ENCODE data around the gene PERM1.
"Not testable (repeated sequence)": the region's sequence is repeated elsewhere in the genome, so short reads cannot be mapped to it uniquely, and the experiment has no call there.

PERM1 gene

GRCh38 chr1:963301-963651, 18.6 kb downstream of the PERM1 start:
- DNase-seq: no peak

DNA sequence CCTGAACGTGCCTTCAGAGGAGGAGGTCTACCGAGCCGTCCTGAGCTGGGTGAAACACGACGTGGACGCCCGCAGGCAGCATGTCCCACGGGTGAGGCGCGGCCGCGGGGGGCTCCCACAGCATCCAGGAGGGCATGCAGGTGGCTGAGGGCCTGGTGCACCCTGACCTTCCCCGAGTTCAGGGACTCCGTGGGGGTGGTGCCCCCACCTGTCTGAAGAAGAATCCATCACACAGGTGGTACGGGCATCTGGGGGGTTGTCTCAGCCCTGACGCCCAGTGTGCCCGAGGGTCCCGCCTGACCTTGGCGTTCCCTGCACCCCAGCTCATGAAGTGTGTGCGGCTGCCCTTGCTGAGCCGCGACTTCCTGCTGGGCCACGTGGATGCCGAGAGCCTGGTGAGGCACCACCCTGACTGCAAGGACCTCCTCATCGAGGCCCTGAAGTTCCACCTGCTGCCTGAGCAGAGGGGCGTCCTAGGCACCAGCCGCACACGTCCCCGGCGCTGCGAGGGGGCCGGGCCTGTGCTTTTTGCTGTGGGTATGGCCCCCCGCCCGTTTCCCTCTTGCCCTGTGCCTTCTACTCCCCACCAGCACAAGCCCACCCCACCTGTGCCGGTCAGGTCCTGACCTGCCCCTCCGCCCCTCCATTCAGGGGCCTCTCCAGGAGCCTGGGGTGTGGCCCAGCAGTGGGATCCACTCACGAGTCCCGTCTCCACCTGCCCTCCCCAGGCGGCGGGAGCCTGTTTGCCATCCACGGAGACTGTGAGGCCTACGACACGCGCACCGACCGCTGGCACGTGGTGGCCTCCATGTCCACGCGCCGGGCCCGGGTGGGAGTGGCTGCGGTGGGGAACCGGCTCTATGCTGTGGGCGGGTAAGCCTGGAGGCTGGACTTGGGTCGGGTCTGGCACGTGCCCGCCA, 19.3 kb downstream of the PERM1 start:
- no peak for DNase-seq

- DNase-seq: no peak
Observed at GRCh38 chr1:961132-961669, 20.7 kb downstream of the PERM1 start.

GRCh38 chr1:960363-961131, 21.3 kb downstream of the PERM1 start, which contains the start of gene KLHL17:
Gene KLHL17 (plus strand): TSS chr1:960584. CDS start chr1:960694, 110 bp downstream.
- DNase-seq: peak; percentile 34 to 48

- no peak for DNase-seq
Observed at GRCh38 chr1:959731-960362, 22.0 kb downstream of the PERM1 start.

DNA sequence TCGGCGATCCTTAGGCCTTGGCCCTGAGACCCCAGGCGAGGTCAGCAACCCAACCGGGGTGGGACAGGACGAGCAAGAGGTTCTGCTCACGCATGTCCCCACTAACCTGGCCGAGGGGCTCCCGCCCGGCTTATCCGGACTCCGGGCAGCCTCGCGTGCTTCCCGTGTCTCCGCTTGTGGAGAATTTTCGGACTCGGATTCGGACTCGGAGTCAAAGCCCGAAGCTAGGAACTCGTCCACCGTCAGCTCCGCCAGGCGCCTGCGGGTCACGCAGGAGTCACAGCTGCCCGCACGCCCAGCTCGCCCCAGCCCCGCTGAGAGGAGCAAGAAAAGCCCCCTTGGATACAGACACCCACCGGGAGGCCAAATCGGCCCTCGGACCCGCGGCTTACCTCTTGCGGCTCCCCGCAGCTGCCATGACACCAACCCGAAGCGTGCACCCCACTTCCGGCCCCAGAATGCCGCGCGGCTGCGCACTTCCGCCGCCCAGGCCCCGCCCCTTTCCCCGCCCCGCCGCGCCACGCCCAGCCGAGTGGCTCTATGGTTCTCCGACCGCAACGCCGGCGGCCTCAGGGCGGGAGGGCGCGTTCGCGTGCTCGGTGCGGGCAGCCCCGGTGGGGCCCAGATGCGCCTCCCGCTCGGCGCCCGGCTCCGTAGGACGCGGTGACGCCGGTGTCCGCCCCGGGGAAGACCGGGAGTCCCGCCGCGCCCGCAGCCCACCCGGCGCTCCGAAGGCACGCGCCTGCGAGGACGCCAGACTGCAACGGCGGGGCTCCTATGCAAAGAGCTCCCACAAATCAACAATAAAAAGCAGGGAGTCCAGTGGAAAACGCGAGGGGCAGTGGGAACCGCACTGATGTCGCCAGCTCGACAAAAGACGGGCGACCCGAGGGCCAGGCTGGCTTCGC, 22.8 kb downstream of the PERM1 start, which contains the start of gene NOC2L:
NOC2L (minus strand) TSS at position 434 of the 908 bp plus-strand sequence; CDS start at position 418, 16 bp downstream.
- DNase-seq: peak; percentile 76 to 79

- no peak for DNase-seq
Observed at GRCh38 chr1:956636-957035, 25.3 kb downstream of the PERM1 start.

- no peak for DNase-seq
Observed at GRCh38 chr1:955474-955873, 26.4 kb downstream of the PERM1 start.

DNA sequence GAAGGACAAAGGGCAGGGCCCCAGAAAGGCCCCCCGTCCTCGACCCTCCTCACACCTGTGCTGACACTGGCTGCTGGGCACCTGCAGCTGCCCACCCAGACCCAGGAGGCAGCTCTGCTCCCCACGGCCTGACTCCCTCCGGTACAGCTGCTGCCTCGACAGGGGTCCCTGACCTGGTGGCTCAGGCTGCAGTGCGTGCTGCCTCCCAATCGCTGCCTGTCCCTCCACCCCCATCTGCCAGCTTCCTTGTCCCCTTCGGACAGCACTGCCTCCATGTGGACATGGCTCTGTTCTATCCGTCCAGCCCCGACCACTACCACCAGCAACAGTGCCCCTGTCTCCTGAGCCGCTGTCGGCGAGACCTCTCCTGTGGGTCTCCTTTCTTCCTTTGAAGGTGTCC, 27.0 kb downstream of the PERM1 start:
- DNase-seq: no peak

GRCh38 chr1:953524-954320, 28.2 kb downstream of the PERM1 start:
- no peak for DNase-seq

DNA sequence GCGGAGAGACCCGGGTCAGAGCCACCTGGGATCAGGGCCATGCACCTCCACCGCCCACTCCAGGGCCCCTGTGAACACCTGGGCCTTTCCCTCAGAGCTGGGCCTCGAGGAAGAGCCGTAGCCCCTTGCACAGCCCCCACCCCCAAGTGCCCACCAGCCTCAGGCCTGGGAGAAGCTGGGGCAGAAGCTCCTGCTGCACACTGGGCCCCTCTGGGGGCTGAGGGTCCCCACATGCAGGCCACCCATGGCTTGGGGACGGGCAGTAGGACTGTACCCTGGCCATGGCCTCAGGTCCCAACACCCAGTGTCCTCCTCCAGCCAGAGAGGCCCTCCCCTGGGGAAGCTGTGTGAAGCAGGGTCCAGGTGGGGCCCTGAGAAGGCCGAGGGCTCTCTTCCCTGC, 29.3 kb downstream of the PERM1 start:
- DNase-seq: no peak

GRCh38 chr1:952201-952600, 29.7 kb downstream of the PERM1 start:
- DNase-seq: no peak

DNA sequence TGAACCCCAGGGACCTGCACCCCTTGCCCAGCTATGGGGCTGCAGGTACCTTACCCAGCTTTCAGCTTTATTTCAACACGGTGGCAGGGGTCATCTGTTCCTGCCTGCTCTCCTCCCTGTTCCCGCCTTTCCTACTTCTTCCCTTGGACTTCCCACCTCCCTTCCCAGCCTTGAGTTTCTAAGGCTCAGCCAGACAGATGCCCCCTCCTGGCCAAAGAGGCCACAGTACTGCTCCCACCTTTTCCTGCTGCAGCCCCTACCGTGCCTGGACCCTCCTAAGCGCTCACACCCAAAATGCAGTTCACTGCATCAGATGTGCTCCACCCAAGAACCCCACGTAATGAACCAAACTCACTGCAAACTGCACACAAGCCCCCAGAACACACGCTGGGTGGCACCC, 30.5 kb downstream of the PERM1 start:
- DNase-seq: no peak

GRCh38 chr1:950881-951280, 31.0 kb downstream of the PERM1 start:
- no peak for DNase-seq

GRCh38 chr1:950268-950667, 31.6 kb downstream of the PERM1 start:
- DNase-seq: no peak

DNA sequence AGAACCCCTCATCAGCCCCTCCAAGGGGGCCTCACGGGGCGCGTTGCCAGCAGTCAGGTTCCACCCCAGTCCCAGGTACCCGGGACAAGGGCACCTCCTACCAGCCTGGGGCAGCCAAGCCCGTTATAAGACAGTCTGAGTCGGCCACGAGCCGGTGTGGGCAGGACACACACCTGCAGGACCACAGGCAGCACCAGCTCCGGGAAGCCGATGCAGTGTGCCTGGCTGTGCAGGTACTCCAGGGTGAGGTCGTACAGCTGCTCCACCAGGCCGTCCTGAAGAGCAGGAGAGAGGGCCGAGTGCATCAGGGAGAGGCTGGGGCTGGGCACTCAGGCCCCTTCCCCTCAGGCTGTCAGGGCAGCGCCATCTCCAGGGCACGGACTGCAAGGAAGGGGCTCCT, 33.9 kb downstream of the PERM1 start:
- no peak for DNase-seq

DNA sequence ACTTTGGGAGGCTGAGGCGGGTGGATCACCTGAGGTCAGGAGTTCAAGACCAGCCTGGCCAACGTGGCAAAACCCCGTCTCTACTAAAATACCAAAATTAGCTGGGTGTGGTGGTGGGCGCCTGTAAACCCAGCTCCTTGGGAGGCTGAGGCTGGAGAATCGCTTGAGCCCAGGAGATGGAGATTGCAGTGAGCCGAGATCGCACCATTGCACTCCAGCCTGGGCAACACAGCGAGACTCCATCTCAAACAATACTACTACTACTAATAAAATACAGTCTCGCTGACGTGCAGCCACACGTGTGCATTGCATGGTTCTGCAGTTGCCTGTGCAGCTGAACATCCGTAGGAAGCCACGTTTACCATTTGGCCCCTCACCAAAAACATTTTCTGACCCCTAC, 35.1 kb downstream of the PERM1 start:
- DNase-seq: not testable (repeated sequence)

DNA sequence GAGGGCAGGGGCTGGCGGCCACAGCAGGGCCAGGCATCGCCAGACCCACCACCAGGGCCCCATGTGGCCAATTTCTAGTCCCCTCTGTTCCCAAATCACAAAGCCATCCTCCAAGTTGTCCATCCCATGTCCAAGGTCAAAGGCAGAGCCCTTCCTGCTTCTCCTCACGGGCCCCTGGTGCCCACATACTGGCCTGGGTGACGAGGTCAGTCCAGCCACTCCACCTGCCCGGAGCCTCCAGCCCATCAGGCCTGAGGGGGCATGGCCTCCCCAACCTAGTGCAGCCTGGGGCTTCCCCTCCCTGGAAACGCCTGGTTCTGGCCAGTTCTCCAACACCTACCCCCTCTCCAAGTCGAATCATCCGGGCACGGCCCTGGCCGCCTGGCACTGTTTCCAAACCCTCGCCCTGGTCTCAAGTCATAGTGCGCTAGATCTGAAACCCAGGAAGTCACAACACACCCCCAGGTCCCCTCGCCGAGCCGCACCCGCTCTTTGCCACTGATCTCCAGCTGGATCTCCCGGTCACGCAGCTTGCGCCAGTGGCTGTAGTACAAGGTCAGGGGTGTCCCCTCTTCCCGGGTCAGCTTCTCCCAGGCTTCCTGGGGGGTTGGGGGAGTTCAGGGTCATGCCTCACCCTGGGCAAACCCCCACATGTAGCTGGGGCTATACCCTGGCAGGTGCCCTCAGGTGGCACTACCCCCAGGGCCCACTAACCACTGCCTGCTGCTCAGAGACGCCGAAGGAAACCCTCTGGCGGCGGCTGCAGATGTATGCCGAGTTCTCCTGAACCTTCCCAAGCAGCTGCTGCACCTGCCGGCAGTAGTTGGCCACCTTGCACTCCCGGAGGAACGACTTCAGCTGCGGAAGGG, 36.0 kb downstream of the PERM1 start:
- no peak for DNase-seq

- DNase-seq: no peak
Observed at GRCh38 chr1:944341-945325, 37.3 kb downstream of the PERM1 start.
